HFFc6 (cell line): Measurements from ENCODE around the gene CCNYL1. TPM values are rescaled to one million over a fixed set of nuclear protein-coding genes. Genes with fewer than 3 reads are reported as not detected.

Source experiments
- DNase-seq: peaks from one replicate; pipeline ENCODE4 v3.0.0-alpha.2; 2018
- H3K27ac Mint-ChIP-seq: 2 replicates; pipeline ENCODE4 v1.8.0; 2020; ENCODE audit warnings: mild to moderate bottlenecking, mixed read lengths
- H3K27me3 Mint-ChIP-seq: 2 replicates; pipeline ENCODE4 v1.8.0; 2021; ENCODE audit warnings: mild to moderate bottlenecking, moderate library complexity, mixed read lengths; ENCODE audit not compliant: insufficient read depth
- H3K36me3 Mint-ChIP-seq: 2 replicates; pipeline ENCODE4 v1.8.0; 2021; ENCODE audit warnings: low read depth, mixed read lengths
- H3K4me1 Mint-ChIP-seq: 2 replicates; pipeline ENCODE4 v1.8.0; 2020; ENCODE audit warnings: low read depth, mixed read lengths
- H3K4me3 Mint-ChIP-seq: 2 replicates; pipeline ENCODE4 v1.8.0; 2020; ENCODE audit warnings: mild to moderate bottlenecking, moderate library complexity, mixed read lengths
- H3K9me3 Mint-ChIP-seq: 2 replicates; pipeline ENCODE4 v1.8.0; 2020; ENCODE audit warnings: mild to moderate bottlenecking, mixed read lengths
- total RNA-seq, 6 experiments: library from RNA; stranded (reverse); fragmentation: NEBNext Ultra II Directional; extraction: Animal tissue kit (Norgen Biotek cat#: 25700); gene quantifications; 2 replicates in 1 of 6; 3 replicates in 5 of 6; pipeline ENCODE4 v1.2.3, GENCODE V29; 2021
- TF ChIP-seq, protein P1 (sequence below): fragments of 200-600 bp; sonication (generic); IDR thresholded peaks from 2 replicates; pipeline ENCODE4 v1.5.0; 2021; ENCODE audit warnings: antibody characterized with exemption, mild to moderate bottlenecking

The CCNYL1 gene
- total RNA-seq, 6 experiments from 2014 or later, result 13.3 to 21.7 (median 17.5) TPM

DNA sequence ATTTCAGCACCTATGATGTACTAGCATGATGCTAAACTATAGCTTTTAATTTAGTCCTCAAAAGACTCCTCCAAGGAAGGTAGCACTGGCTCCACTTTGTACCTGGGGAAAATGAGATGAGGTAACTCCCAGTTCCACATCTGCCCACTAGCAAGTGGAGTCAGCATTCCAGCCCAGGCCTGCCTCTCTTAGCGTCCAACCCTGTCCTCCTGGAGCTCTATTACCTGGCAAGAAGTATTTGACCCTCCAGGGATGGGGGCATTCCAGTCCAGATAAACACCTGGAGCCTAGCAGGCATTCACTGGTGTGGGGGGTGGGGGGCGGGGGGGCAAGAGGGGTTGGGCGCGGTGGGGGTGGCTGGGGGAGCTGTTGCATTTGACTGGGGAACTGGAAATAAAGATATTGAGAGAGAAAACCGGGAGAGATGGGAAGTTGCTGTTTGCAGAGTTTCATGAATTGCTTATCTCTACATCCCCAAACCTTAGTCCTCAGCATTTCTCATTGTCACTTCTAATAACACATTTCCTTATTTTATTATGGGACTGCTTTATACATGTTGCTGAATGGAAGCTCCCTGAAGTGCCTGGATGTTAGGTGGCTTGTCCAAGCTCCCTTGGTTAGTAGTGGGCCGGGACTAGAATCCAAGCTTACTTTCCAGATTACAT lies 80.3 kb downstream of the CCNYL1 start:
- Mint-ChIP-seq H3K4me3 (no peak overlapping the region), H3K27me3 (peaks cover 4% of the 10 kb centered on the region; the same call in 1 of the 2 replicates), H3K27ac (no peak overlapping the region), H3K36me3 (no peaks in the 10 kb centered on the region), H3K4me1 (peaks cover 20% of the 10 kb centered on the region), H3K9me3 (no peaks in the 10 kb centered on the region)
- no peak for DNase-seq
- TF ChIP-seq, protein P1, sequence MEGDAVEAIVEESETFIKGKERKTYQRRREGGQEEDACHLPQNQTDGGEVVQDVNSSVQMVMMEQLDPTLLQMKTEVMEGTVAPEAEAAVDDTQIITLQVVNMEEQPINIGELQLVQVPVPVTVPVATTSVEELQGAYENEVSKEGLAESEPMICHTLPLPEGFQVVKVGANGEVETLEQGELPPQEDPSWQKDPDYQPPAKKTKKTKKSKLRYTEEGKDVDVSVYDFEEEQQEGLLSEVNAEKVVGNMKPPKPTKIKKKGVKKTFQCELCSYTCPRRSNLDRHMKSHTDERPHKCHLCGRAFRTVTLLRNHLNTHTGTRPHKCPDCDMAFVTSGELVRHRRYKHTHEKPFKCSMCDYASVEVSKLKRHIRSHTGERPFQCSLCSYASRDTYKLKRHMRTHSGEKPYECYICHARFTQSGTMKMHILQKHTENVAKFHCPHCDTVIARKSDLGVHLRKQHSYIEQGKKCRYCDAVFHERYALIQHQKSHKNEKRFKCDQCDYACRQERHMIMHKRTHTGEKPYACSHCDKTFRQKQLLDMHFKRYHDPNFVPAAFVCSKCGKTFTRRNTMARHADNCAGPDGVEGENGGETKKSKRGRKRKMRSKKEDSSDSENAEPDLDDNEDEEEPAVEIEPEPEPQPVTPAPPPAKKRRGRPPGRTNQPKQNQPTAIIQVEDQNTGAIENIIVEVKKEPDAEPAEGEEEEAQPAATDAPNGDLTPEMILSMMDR, result no peak

DNA sequence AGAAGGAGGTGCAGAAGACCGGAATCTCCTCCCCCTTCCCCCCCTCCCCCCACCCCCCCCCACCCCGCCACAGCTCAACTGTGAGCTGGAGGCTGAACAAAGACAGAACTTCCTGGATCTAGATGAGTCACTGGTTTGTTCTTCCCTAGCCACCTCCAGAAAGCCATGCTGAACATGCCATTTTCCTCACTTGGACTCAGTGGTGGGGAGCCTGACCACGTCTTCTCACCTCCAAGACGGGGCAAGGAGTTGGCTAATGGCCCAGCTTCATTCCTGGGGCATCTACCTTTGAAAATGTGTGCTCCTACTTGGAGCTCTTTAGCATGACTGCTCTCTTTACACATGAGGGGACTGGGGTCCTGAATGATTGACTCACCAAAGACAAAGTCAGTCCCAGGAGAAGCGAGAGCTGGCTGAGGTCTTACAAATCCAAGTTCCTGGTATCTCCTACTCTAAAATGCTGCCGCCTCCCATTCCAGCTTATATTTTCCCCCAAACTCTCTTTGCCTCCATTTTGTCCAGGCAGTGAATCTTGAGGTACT lies 80.9 kb downstream of the CCNYL1 start:
- Mint-ChIP-seq H3K27ac (peak overlapping the region; percentile 79), H3K4me3 (no peak overlapping the region), H3K27me3 (peaks cover 6% of the 10 kb centered on the region; the same call in 1 of the 2 replicates), H3K36me3 (no peaks in the 10 kb centered on the region), H3K9me3 (no peaks in the 10 kb centered on the region), H3K4me1 (peaks cover 25% of the 10 kb centered on the region)
- TF ChIP-seq, protein P1, result no peak
- DNase-seq, result peak; percentile 51

GRCh38 chr2:207796585-207797350 lies 85.3 kb downstream of the CCNYL1 start:
- Mint-ChIP-seq H3K36me3 (no peaks in the 10 kb centered on the region), H3K27me3 (peaks cover 5% of the 10 kb centered on the region), H3K27ac (no peak overlapping the region), H3K4me1 (peaks cover 25% of the 10 kb centered on the region), H3K4me3 (no peak overlapping the region), H3K9me3 (no peaks in the 10 kb centered on the region)
- TF ChIP-seq, protein P1, result no peak
- no peak for DNase-seq

GRCh38 chr2:207801259-207801658 lies 89.8 kb downstream of the CCNYL1 start:
- Mint-ChIP-seq H3K27me3 (peaks cover 7% of the 10 kb centered on the region), H3K9me3 (no peaks in the 10 kb centered on the region), H3K36me3 (no peaks in the 10 kb centered on the region), H3K4me1 (peaks cover 28% of the 10 kb centered on the region), H3K4me3 (no peak overlapping the region), H3K27ac (no peak overlapping the region)
- DNase-seq, result no peak
- TF ChIP-seq, protein P1, result no peak

DNA sequence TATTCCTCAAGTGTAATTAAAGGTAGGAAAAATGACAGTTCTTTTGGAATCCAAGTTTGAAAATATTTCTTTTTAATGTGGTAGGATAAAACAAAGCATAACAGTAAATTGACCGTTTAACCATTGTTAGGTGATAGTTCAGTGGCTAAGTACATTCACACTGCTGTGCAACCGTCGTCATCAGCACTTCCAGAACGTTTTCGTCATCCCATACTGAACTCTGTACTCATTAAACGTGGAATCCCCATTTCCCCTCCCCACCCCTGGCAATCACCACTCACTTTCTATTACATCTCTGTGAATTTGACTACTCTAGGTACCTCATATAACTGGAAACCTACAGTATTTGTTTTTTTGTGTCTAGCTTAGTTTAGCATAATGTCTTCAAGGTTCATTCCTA lies 91.2 kb downstream of the CCNYL1 start:
- no peak overlapping the region for H3K4me3 Mint-ChIP-seq
- H3K9me3 Mint-ChIP-seq, result no peaks in the 10 kb centered on the region
- H3K27ac Mint-ChIP-seq, result no peak overlapping the region
- TF ChIP-seq, protein P1, result no peak
- H3K27me3 Mint-ChIP-seq, result peaks cover 4% of the 10 kb centered on the region
- no peaks in the 10 kb centered on the region for H3K36me3 Mint-ChIP-seq
- peaks cover 29% of the 10 kb centered on the region for H3K4me1 Mint-ChIP-seq
- DNase-seq, result no peak

Other genes starting within 250 kb of the CCNYL1 start
- gene CREB1, start 181.7 kb upstream of the CCNYL1 start, total RNA-seq, result 10 to 100 TPM; 32.9 to 51.8 (median 48.9) TPM
- gene METTL21A, start 86.2 kb upstream of the CCNYL1 start, total RNA-seq, result 1 to 10 TPM; 5.0 to 7.8 (median 7.0) TPM
- 1 to 10 TPM in 4 of 6 experiments, under 1 TPM in 2; 0.64 to 1.4 (median 1.2) TPM for gene FZD5, start 58.3 kb downstream of the CCNYL1 start, total RNA-seq